ENCODE results near the gene TCF12.

TCF12 gene

GRCh38 chr15:56933410-56933809 is 15.0 kb downstream of the TCF12 start:
- DNase-seq (ENCODE audit: low read depth) = no peak
- no peak overlapping the region for H3K4me3 ChIP-seq (ENCODE audit: low read length)
- no peak for TF ChIP-seq CTCF (conservative IDR thresholded peaks at IDR 0.05; ENCODE audit: low read length)

GRCh38 chr15:56933811-56934210 is 15.4 kb downstream of the TCF12 start:
- H3K4me3 ChIP-seq (ENCODE audit: low read length) = no peak overlapping the region
- TF ChIP-seq CTCF (conservative IDR thresholded peaks at IDR 0.05; ENCODE audit: low read length) = no peak
- DNase-seq (ENCODE audit: low read depth) = no peak

GRCh38 chr15:56934269-56934668 is 15.8 kb downstream of the TCF12 start:
- DNase-seq (ENCODE audit: low read depth) = peak; percentile 44
- no peak for TF ChIP-seq CTCF (conservative IDR thresholded peaks at IDR 0.05; ENCODE audit: low read length)
- H3K4me3 ChIP-seq (ENCODE audit: low read length) = no peak overlapping the region

GRCh38 chr15:56936929-56937328 is 18.5 kb downstream of the TCF12 start:
- no peak for TF ChIP-seq CTCF (conservative IDR thresholded peaks at IDR 0.05; ENCODE audit: low read length)
- no peak overlapping the region for H3K4me3 ChIP-seq (ENCODE audit: low read length)
- DNase-seq (ENCODE audit: low read depth) = no peak

GRCh38 chr15:56939257-56939656 is 20.8 kb downstream of the TCF12 start:
- H3K4me3 ChIP-seq (ENCODE audit: low read length) = no peak overlapping the region
- TF ChIP-seq CTCF (conservative IDR thresholded peaks at IDR 0.05; ENCODE audit: low read length) = no peak
- DNase-seq (ENCODE audit: low read depth) = peak; percentile 55

- DNase-seq (ENCODE audit: low read depth) = no peak
- no peak for TF ChIP-seq CTCF (conservative IDR thresholded peaks at IDR 0.05; ENCODE audit: low read length)
- no peak overlapping the region for H3K4me3 ChIP-seq (ENCODE audit: low read length)
These were observed 21.9 kb downstream of the TCF12 start for GRCh38 chr15:56940388-56940787.

- TF ChIP-seq CTCF (conservative IDR thresholded peaks at IDR 0.05; ENCODE audit: low read length) = no peak
- no peak for DNase-seq (ENCODE audit: low read depth)
- no peak overlapping the region for H3K4me3 ChIP-seq (ENCODE audit: low read length)
These were observed 23.7 kb downstream of the TCF12 start for GRCh38 chr15:56942118-56942517.
